ENCODE data around the gene SMCO2.
A peak's percentile ranks its signal among the peaks of the same experiment; 100 is the strongest.

The SMCO2 gene

DNA sequence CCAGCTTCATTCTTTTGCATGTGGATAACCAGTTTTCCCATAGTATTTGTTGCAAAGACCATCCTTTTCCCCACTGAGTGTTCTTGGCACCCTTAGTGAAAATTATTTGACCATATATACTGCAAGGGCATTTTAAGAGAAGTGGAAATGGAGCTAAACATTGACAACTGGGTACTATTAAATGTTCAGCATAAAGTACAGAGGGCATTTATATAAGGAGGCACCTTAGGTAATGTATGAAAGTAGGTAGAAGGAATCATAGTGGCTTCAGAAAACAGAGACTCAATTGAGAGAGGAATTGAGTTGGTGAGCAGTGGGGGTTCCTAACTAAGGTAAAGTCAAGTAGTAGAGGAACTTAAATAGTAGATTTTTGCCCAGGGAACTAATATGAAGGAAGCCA lies 34.5 kb upstream of the SMCO2 start:
- H3K18ac ChIP-seq (ENCODE audit: low read depth in 1 of 2, low read length in 2 of 2): no peak overlapping the region
- H3K79me1 ChIP-seq (replicated peaks; ENCODE audit: low read length, poor library complexity, severe bottlenecking): no peaks in the 10 kb centered on the region
- no peaks in the 10 kb centered on the region for H3K9me3 ChIP-seq (ENCODE audit: control insufficient read depth, low read length)
- H3K9ac ChIP-seq (ENCODE audit: low read length): no peak overlapping the region
- H3K36me3 ChIP-seq (ENCODE audit: control insufficient read depth in 1 of 2, insufficient read depth in 2 of 2, low read depth in 1 of 2, low read length in 2 of 2): peaks cover 0 to 5% of the 10 kb centered on the region in 2 experiments
- no peak overlapping the region for H4K8ac ChIP-seq (ENCODE audit: low read length)
- H3K4ac ChIP-seq (ENCODE audit: low read depth in 1 of 2, low read length in 2 of 2): no peak overlapping the region
- H3K27me3 ChIP-seq (ENCODE audit: control insufficient read depth in 1 of 2, insufficient read depth in 1 of 2, low read length in 2 of 2): no peaks in the 10 kb centered on the region
- no peaks in the 10 kb centered on the region for H3K4me1 ChIP-seq (ENCODE audit: control insufficient read depth, insufficient read depth, low read depth, low read length)
- no peak overlapping the region for H4K91ac ChIP-seq (ENCODE audit: low read length)
- H2BK5ac ChIP-seq (ENCODE audit: low read depth, low read length, poor library complexity, severe bottlenecking): no peak overlapping the region
- no peak overlapping the region for H2BK15ac ChIP-seq (ENCODE audit: low read depth, poor library complexity, severe bottlenecking)
- no peak overlapping the region for H3K14ac ChIP-seq (ENCODE audit: low read length in 2 of 2)
- H3K23ac ChIP-seq (ENCODE audit: low read length in 2 of 2): no peak overlapping the region
- no peak overlapping the region for H3K27ac ChIP-seq (ENCODE audit: low read length, poor library complexity, severe bottlenecking)
- no peak for DNase-seq
- H2BK120ac ChIP-seq (ENCODE audit: low read depth, low read length): no peak overlapping the region
- no peak overlapping the region for H3K4me3 ChIP-seq (ENCODE audit: insufficient read depth in 1 of 2, low read depth in 1 of 2, low read length in 2 of 2)
- no peak overlapping the region for H3K4me2 ChIP-seq (ENCODE audit: low read length, poor library complexity, severe bottlenecking)
- H2BK12ac ChIP-seq (ENCODE audit: low read length in 2 of 2): no peak overlapping the region
- H2AK5ac ChIP-seq (ENCODE audit: low read length, severe bottlenecking): no peak overlapping the region
- H2AFZ ChIP-seq (ENCODE audit: low read depth, low read length): no peak overlapping the region

DNA sequence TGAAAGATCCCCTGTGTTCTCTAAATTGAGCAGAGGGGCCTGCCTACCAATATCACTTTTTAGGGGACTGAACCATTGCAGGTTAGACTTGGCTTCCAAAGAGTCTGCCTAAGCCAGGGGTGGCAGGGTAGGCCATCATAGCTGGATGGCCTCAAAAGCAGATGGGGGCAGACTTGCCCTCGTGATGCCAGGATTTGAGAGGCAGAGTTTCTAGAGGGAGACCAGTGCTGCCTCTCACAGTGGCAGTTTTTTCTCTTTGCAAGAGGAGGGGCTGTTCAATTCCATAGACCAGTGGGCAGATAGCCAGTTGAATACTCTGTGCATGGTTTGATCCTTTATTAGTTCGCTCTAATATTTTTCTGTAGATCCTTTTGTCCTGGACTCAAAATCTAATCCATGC lies 23.8 kb upstream of the SMCO2 start:
- H4K8ac ChIP-seq (ENCODE audit: low read length): peak overlapping the region; percentile 67
- H3K23ac ChIP-seq (ENCODE audit: low read length in 2 of 2): no peak overlapping the region
- H2BK5ac ChIP-seq (ENCODE audit: low read depth, low read length, poor library complexity, severe bottlenecking): no peak overlapping the region
- no peak overlapping the region for H3K4me3 ChIP-seq (ENCODE audit: insufficient read depth in 1 of 2, low read depth in 1 of 2, low read length in 2 of 2)
- H3K4me1 ChIP-seq (ENCODE audit: control insufficient read depth, insufficient read depth, low read depth, low read length): no peaks in the 10 kb centered on the region
- no peak overlapping the region for H3K9ac ChIP-seq (ENCODE audit: low read length)
- no peak for DNase-seq
- no peaks in the 10 kb centered on the region for H3K9me3 ChIP-seq (ENCODE audit: control insufficient read depth, low read length)
- 82% methylated on average over 2 of the region's 2 CpGs for WGBS
- H3K18ac ChIP-seq (ENCODE audit: low read depth in 1 of 2, low read length in 2 of 2): no peak overlapping the region
- no peak overlapping the region for H4K91ac ChIP-seq (ENCODE audit: low read length)
- H3K14ac ChIP-seq (ENCODE audit: low read length in 2 of 2): peak overlapping the region in 1 of 2 experiments; percentile 36
- H2BK15ac ChIP-seq (ENCODE audit: low read depth, poor library complexity, severe bottlenecking): no peak overlapping the region
- no peak overlapping the region for H2BK120ac ChIP-seq (ENCODE audit: low read depth, low read length)
- H3K27me3 ChIP-seq (ENCODE audit: control insufficient read depth in 1 of 2, insufficient read depth in 1 of 2, low read length in 2 of 2): no peaks in the 10 kb centered on the region
- no peak overlapping the region for H2BK12ac ChIP-seq (ENCODE audit: low read length in 2 of 2)
- no peak overlapping the region for H3K27ac ChIP-seq (ENCODE audit: low read length, poor library complexity, severe bottlenecking)
- no peaks in the 10 kb centered on the region for H3K79me1 ChIP-seq (replicated peaks; ENCODE audit: low read length, poor library complexity, severe bottlenecking)
- peaks cover 4 to 6% of the 10 kb centered on the region in 2 experiments for H3K36me3 ChIP-seq (ENCODE audit: control insufficient read depth in 1 of 2, insufficient read depth in 2 of 2, low read depth in 1 of 2, low read length in 2 of 2)
- no peak overlapping the region for H3K4ac ChIP-seq (ENCODE audit: low read depth in 1 of 2, low read length in 2 of 2)
- H3K4me2 ChIP-seq (ENCODE audit: low read length, poor library complexity, severe bottlenecking): no peak overlapping the region
- no peak overlapping the region for H2AFZ ChIP-seq (ENCODE audit: low read depth, low read length)
- H2AK5ac ChIP-seq (ENCODE audit: low read length, severe bottlenecking): no peak overlapping the region

DNA sequence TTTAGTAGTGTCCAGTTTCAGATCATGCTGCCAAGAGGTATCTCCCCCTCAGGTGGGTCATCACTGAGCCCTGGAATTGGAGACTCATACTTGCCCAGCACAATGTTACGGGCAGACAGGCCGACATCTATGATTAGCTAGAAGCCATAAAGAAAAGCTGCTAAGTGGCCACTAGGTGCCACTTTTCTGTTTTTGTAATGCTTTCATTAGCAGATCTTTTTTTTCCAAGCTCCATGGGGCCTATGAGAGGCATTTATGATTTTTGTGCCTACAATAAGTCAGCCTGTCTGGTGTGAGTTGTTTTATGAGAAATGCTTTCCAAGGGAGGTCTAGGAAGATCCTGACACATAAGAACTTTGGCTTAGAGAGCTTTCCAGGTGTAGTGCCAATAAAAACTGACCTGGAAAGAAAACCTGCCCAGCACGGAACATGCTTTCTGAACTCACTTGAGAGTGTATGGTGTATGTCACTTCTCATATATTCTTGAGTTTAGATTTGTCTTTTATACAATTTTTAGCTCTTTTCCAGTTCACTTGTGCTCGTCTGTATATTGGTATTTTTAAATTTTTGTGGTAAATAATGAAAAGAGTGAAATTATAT lies 21.8 kb upstream of the SMCO2 start:
- no peak overlapping the region for H4K91ac ChIP-seq (ENCODE audit: low read length)
- no peak overlapping the region for H2BK5ac ChIP-seq (ENCODE audit: low read depth, low read length, poor library complexity, severe bottlenecking)
- H3K18ac ChIP-seq (ENCODE audit: low read depth in 1 of 2, low read length in 2 of 2): no peak overlapping the region
- no peak overlapping the region for H4K8ac ChIP-seq (ENCODE audit: low read length)
- no peaks in the 10 kb centered on the region for H3K9me3 ChIP-seq (ENCODE audit: control insufficient read depth, low read length)
- no peak overlapping the region for H2AFZ ChIP-seq (ENCODE audit: low read depth, low read length)
- WGBS: 83% methylated on average over 3 of the region's 4 CpGs
- no peak overlapping the region for H2BK120ac ChIP-seq (ENCODE audit: low read depth, low read length)
- H3K4me2 ChIP-seq (ENCODE audit: low read length, poor library complexity, severe bottlenecking): no peak overlapping the region
- no peak overlapping the region for H2AK5ac ChIP-seq (ENCODE audit: low read length, severe bottlenecking)
- peak; percentile 72 for DNase-seq
- H3K4ac ChIP-seq (ENCODE audit: low read depth in 1 of 2, low read length in 2 of 2): no peak overlapping the region
- H3K27ac ChIP-seq (ENCODE audit: low read length, poor library complexity, severe bottlenecking): no peak overlapping the region
- H3K79me1 ChIP-seq (replicated peaks; ENCODE audit: low read length, poor library complexity, severe bottlenecking): no peaks in the 10 kb centered on the region
- no peak overlapping the region for H3K14ac ChIP-seq (ENCODE audit: low read length in 2 of 2)
- H3K36me3 ChIP-seq (ENCODE audit: control insufficient read depth in 1 of 2, insufficient read depth in 2 of 2, low read depth in 1 of 2, low read length in 2 of 2): no peaks in the 10 kb centered on the region
- peak overlapping the region; percentile 60 for H3K9ac ChIP-seq (ENCODE audit: low read length)
- H3K23ac ChIP-seq (ENCODE audit: low read length in 2 of 2): no peak overlapping the region
- no peaks in the 10 kb centered on the region for H3K4me1 ChIP-seq (ENCODE audit: control insufficient read depth, insufficient read depth, low read depth, low read length)
- H3K4me3 ChIP-seq (ENCODE audit: insufficient read depth in 1 of 2, low read depth in 1 of 2, low read length in 2 of 2): no peak overlapping the region
- no peaks in the 10 kb centered on the region for H3K27me3 ChIP-seq (ENCODE audit: control insufficient read depth in 1 of 2, insufficient read depth in 1 of 2, low read length in 2 of 2)
- H2BK15ac ChIP-seq (ENCODE audit: low read depth, poor library complexity, severe bottlenecking): no peak overlapping the region
- no peak overlapping the region for H2BK12ac ChIP-seq (ENCODE audit: low read length in 2 of 2)

DNA sequence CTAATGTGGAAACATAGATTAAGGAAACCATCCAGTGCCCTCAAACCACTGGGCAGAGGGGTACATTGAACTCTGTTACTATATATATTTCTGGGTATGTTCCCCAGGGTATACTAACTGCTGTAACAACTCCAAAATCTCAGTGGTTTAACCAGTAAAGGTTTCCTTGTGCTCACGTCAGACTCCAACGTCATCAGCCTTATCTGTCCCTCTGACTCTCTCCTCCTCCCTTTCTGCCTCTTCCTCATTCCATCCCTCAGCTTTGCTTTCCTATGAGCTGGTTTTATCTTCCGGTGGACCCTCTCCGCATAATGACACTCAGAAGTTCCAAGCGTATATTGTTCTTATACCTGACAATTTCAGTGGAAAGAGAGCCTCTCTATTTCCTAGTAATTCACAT lies 21.2 kb upstream of the SMCO2 start:
- Histone ChIP-seq H3K36me3 (ENCODE audit: control insufficient read depth in 1 of 2, insufficient read depth in 2 of 2, low read depth in 1 of 2, low read length in 2 of 2) (no peaks in the 10 kb centered on the region), H3K27ac (ENCODE audit: low read length, poor library complexity, severe bottlenecking) (no peak overlapping the region), H2BK120ac (ENCODE audit: low read depth, low read length) (no peak overlapping the region), H3K79me1 (replicated peaks; ENCODE audit: low read length, poor library complexity, severe bottlenecking) (no peaks in the 10 kb centered on the region), H3K9me3 (ENCODE audit: control insufficient read depth, low read length) (no peaks in the 10 kb centered on the region), H3K23ac (ENCODE audit: low read length in 2 of 2) (no peak overlapping the region), H4K91ac (ENCODE audit: low read length) (no peak overlapping the region), H3K4me3 (ENCODE audit: insufficient read depth in 1 of 2, low read depth in 1 of 2, low read length in 2 of 2) (no peak overlapping the region), H2BK15ac (ENCODE audit: low read depth, poor library complexity, severe bottlenecking) (no peak overlapping the region), H2AFZ (ENCODE audit: low read depth, low read length) (no peak overlapping the region), H2BK5ac (ENCODE audit: low read depth, low read length, poor library complexity, severe bottlenecking) (no peak overlapping the region), H2BK12ac (ENCODE audit: low read length in 2 of 2) (no peak overlapping the region), H3K4me1 (ENCODE audit: control insufficient read depth, insufficient read depth, low read depth, low read length) (no peaks in the 10 kb centered on the region), H3K14ac (ENCODE audit: low read length in 2 of 2) (no peak overlapping the region), H3K4me2 (ENCODE audit: low read length, poor library complexity, severe bottlenecking) (no peak overlapping the region), H3K27me3 (ENCODE audit: control insufficient read depth in 1 of 2, insufficient read depth in 1 of 2, low read length in 2 of 2) (no peaks in the 10 kb centered on the region), H3K4ac (ENCODE audit: low read depth in 1 of 2, low read length in 2 of 2) (no peak overlapping the region), H2AK5ac (ENCODE audit: low read length, severe bottlenecking) (no peak overlapping the region), H3K18ac (ENCODE audit: low read depth in 1 of 2, low read length in 2 of 2) (no peak overlapping the region), H4K8ac (ENCODE audit: low read length) (no peak overlapping the region), H3K9ac (ENCODE audit: low read length) (no peak overlapping the region)
- 83% methylated on average over 5 of the region's 5 CpGs for WGBS
- DNase-seq: no peak

All from mesenchymal stem cell (in vitro differentiated cells and primary cell).